EL (cell line): ENCODE data around the gene CPE.
"Not testable (repeated sequence)": the region's sequence is repeated elsewhere in the genome, so short reads cannot be mapped to it uniquely, and the experiment has no call there.

ENCODE experiments used
- DNase-seq: peaks from one replicate; pipeline ENCODE4 v3.0.0-alpha.2; 2016

The CPE gene

DNA sequence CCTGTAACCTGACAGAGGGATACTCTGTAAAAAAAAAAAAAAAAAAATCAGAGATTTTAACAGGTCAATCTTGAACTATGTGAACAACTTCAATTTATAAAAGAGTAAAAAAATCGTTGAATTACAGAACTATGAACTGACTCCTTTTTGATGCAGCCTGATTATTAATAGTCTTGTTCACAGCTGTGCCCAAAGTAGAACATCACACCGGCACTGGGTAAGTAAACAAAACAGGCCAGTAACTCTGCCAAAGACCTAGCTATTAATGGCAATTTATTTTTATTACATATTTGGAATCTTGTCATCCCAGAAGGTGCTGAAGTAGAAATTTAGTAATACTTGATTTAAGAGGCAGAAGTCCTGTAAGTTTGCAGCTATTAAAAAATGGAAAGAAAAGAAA lies 31.4 kb downstream of the CPE start:
- DNase-seq: no peak

DNA sequence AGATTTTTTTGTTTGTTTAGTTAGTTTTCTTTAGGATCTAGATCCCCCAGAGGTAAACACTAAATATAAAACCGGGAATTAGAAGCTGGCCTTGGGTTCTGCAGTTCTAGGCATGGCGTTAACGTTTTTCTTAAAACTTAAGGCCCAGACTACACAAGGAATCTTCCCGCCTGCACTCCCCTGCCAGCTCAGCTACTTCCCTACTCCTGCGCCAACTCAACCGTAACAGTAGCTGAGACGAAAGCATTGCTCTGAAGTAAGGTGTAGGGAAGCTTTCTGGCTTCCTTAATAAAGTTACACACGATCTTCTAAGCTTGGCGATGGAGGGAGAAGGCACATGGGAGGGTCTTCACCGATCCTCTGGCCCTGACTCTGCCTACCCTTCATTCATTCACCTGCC lies 37.1 kb downstream of the CPE start:
- no peak for DNase-seq

DNA sequence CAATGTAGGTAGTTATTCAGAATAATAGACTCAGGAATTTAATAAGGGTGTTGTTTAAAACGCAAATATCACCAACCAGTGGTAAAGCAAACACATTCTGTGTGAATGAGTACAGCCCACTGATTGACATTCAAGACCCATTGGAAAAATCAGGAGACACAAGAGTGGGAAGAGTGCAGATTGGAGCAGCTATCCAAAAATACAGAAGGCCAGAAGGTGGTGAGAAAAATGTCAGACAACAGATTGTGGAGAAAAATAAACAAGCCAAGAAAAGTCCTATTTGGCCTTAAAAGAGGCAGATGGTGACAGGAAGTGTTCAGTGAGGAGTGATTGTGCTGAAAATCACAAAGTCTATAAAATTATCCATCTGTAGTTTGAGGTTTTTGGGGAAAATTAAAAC lies 39.3 kb downstream of the CPE start:
- no peak for DNase-seq

DNA sequence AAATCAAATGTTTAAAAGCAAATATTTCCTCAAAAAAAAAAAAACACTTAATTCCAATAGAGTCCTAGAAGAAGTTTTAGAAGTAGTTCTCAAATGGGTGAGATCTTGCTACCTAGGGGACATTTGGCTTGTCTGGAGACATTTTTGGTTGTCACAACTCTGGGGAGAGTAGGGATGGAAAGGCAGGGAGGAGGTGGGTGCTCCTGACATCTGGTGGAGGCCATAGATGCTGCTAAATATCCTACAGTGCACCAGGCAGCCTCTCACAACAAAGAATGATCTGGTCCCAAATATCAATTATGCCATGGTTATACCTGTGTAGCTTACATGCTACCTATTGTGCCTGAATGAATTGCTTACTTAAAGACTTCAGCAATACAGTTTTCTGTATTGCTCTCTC lies 46.8 kb downstream of the CPE start:
- no peak for DNase-seq

DNA sequence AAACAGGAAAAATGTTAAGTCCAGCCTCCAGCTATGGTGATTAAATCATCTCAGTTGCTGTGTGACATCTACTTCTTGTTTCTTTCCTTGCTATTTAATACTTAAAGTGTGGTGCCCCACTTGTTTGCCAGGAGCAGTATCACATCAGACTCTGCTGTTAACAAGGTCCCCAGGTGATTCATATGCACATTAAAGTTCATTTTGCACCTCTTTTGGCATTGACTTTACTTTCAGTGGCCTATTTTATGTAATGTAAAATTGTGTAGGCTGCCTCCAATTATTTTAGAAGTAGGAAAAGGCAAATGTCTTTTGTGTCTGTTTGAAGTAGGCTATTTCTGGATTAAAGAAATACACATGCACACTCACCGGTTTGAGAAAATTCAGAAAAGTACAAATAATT lies 47.5 kb downstream of the CPE start:
- no peak for DNase-seq

DNA sequence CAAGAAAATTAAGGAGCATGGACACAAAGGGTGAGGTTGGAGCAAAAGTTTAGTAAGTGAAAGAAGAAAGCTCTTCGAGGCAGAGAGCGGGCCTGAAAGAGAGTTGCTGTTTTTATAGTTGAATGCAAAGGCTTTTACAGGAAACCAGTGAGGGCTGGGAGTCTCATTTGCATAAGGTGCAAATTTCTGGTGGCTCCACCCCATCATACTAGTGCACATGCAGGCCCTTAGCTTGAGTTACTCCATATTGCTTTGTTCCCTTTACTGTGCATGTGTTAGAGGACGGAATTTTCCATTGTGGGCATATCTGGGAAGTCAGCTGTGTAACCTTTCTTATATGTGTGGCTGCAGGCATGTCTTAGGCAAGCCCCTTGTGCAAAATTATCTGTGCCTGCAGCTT lies 48.0 kb downstream of the CPE start:
- no peak for DNase-seq

DNA sequence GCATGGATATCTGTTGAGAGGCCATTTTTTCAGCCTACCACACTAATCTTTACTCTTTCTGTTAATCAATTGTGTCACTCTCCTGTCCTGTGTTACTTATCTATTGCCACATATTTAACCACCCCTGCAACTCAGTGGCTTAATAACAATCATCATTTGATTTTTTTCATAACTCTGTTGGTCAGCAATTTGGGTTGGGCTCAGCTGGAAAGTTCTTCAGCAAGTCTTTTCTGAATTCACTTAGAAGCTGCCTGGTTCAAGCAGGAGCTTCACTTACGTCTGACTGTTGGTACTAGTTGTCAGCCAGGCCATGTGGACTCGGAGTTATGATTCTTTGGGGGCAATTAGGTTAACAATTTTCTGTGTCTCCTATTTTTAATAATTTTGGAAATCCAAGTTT lies 50.1 kb downstream of the CPE start:
- DNase-seq: no peak

DNA sequence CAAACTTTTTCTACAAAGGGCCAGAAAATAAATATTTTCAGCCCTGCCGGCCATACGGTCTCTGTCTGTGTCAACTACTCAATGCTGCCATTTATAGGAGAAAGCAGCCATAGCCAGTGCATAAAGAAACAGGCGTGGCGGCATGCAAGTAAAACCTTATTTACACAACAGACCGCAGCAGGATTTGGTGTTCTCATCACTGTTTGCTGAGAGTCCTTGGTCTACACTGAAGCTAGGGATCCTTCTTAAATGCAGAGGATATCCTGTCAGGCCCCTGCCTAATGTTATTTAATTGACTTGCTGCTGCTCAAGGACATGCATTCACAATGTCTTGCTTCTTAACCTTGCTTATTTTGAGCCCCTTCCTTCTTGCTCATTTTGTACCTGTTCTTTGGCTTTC lies 54.7 kb downstream of the CPE start:
- DNase-seq: no peak

DNA sequence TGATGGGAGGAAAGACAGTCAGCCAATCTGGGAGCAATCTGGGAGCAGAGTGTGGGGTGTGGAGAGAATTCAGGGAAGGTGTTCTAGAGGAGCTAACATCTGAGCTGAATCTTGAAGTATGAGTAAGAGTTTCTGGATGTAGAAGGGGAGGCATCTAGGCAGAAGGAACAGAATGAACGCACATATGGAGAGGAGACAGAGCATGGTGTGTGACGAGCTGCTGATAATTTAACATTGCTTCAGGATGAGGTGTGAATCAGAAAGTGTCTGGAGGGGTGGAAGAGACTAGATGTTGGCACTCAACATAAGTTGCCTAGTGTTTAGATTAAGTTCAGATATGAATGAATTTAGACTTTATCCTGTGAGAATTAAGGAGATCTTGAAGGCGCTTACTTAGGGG lies 58.9 kb downstream of the CPE start:
- DNase-seq: no peak

DNA sequence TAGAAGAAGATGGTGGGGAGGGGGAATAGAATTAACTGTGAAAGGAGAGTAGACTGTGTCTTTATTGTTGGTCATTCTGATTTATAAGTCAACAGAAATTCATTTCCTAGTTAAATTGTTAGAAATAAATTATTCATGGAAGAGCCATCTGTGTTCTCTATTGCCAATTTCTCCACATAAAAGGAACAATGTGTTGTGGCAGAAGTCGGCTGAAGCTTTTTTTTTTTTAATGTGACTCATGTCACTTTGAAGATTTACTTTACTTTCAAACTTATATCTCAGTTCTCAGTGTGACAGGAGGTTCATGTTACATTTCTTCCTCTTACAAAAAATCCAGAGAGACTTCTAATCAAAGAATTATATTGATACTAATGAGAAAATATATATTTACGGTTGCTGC lies 60.5 kb downstream of the CPE start:
- no peak for DNase-seq

DNA sequence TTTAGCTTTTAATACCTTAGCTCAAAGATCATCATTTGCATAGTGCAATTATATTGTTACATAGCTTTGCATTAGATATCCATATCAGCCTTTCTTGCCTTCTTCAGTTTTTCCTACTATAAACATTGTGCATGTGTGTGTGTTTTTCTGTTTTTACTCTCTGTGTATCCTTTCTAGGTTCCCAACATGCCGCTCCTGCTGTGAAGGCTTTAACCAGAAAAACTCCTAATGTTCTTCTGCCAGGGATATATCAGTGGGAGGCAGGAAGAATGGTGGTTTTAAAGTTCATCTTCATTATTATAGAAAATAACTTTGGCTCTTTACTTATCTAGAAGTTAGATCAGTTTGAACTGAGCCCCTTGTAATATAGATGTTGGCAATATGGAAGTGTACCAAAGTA lies 61.2 kb downstream of the CPE start:
- no peak for DNase-seq

DNA sequence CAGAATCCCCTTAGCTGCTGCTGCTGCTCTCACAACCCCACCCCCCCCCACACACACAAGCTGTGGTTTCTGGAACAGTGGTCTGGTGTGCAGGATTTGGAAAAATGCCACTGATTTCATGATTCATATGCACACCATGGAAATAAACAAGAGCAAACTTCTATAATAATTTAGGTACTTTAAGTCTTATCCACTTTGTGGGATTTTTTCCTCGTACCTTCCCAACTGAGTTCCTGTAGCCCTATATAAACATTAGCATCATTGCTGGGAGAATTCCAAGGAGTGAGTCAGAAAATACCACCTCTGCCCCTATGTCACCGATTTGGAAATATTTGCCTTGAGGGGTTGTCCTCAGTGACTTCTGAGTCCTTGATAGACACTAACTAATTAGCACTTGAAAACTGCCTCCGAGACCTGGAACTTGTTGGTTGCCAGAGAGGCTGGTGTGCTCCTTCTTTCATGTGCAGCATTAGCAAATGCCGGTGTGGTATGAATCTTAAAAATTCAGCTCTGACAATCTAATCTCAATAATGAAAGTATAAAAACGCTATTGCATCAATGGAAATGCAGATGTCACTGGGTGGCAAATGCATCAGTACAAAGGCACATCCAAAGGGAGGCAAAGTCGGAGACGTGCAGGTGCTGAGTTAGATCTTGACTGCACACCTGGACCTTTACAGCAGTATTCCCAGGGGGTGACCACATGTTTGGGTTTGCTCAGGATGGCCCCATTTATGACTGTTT lies 61.8 kb downstream of the CPE start:
- peak; percentile 66 for DNase-seq

DNA sequence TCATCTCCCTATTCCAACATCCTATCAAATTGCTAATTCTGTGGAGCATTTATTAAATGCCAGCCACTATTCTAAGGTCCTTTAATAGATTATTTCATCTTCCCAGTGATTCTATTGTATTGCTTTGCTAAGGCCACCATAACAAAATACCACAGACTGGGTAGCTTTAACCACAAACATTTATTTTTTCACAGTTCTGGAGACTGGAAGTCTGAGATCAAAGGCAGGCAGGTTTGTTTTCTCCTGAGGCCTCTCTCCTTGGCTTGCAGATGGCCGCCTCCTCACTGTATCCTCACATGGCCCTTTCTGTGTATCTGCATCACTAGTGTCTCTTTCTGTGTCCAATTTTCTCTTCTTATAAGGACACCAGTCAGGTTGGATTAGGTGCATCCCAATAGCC lies 64.5 kb downstream of the CPE start:
- no peak for DNase-seq

DNA sequence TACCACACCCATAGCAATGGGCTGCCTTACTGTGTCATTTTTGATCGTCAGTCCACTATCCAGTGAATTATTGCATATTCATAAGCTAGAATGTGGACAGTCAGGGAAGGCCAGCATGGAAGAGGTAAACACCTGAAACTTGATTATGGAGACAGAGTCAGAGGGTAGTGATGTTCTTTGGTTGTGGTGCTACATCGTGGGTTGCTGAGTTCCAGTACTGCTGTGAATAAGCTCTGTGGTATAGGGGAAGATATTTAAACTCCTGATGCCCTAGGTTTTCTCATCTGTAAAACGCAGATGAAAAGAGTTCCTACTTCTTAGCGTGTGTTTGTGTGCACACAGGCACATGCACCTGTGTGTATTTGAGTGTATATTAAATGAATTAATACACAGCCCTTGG lies 69.9 kb downstream of the CPE start:
- DNase-seq: no peak

DNA sequence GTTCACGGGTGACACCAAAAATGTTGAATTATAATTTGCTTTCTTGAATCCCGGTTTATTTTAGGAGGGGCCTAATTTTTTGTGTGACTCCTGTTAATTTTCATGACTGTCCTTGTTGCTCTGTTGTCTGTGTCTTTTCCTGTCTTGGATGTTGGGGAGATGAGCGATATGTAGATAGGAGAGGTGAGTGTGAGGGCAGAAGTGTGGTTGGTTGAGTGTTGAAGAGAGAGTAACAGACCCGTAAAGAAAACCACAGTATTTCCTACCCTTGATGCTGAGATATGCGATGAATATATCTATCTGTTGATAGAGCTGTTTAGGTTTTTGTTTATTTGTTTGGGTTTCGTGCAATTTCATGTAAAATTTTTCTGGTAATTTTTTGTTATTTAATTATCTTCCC lies 70.5 kb downstream of the CPE start:
- no peak for DNase-seq

DNA sequence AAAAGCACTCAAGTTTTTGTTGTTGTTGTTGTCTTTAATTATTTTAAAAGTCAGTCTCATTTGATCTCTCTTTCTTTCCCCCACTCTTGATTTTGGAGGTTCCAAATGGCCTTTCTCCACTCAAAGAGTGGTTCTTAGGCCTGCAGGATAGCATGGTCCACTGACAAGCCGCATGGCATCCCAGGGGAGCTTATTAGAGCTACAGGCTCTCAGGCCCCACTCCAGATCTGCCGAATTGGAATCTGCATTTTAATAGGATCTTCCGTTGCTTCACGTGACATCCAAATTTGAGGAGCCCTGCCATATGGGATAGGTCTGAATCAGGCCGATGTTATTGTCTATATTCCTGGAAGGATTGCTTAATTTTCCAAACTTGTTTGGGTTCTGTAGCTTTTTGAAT lies 72.1 kb downstream of the CPE start:
- DNase-seq: no peak

DNA sequence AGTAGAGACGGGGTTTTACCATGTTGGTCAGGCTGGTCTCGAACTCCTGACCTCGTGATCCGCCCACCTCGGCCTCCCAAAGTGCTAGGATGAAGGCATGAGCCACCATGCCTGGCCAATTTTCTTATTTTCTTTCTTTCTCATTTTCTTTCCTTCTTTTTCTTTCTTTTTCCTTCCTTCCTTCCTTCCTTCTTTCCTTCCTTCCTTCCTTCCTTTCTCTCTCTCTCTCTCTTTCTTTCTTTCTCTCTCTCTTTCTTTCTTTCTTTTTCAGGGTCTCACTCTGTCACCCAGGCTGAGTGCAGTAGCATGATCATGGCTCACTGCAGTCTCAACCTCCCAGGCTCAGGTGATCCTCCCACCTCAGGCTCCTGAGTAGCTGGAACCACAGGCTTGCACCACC lies 74.3 kb downstream of the CPE start:
- DNase-seq: not testable (repeated sequence)

DNA sequence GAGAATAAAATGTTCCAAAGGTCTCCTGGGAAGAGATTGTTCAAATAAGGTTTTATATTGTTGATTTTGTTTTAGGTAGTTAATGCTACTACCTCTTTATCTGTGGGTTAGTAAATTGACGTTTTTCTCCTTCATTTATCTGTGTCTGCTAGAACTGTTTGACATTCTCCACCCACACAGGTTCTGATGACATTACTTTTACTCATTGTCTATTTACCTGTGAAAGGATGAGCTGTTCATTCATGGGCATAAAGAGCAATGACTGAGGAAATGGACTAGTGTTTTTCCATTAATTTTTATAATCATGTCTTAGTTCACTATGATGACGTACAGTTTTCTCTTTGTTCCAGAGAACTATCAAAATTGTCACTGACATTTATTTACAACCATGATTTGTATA lies 75.6 kb downstream of the CPE start:
- no peak for DNase-seq

DNA sequence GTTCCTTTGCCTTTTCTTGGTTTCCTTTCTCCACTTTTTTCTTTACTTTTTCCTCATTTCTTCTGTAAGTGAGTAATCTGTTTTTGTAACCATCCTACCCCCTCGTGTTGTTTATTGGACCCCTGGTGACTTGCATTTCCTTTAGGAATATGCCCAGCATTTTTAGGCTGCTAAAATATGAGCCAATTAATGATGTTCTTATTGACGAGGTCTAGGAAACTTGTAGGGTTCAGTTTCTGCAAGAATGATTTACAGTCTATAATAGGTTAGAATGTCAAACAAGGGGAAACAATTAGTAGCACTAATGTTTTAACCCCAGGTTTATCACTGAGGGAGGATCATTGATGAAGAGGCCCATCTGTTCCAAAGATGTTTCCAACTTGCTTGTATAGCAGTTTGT lies 79.0 kb downstream of the CPE start:
- no peak for DNase-seq

DNA sequence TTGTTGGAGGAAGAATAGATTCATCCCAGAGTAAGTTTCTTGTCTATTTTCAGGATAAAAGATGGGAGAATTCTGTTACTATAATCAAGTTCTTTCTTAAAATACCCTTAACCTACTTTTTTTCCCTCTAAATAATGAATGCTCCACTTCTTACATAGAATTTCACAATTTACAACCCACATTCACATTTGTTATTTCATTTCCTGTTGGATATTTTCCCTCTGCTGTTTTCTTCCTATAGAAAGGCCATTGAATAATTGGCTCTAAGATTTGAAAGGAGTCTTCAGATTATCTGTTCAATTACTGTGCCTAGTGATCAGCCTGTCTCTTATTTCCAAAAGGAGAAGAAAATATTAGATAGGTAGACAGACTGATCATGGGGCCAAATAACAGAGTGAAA lies 79.7 kb downstream of the CPE start:
- no peak for DNase-seq

DNA sequence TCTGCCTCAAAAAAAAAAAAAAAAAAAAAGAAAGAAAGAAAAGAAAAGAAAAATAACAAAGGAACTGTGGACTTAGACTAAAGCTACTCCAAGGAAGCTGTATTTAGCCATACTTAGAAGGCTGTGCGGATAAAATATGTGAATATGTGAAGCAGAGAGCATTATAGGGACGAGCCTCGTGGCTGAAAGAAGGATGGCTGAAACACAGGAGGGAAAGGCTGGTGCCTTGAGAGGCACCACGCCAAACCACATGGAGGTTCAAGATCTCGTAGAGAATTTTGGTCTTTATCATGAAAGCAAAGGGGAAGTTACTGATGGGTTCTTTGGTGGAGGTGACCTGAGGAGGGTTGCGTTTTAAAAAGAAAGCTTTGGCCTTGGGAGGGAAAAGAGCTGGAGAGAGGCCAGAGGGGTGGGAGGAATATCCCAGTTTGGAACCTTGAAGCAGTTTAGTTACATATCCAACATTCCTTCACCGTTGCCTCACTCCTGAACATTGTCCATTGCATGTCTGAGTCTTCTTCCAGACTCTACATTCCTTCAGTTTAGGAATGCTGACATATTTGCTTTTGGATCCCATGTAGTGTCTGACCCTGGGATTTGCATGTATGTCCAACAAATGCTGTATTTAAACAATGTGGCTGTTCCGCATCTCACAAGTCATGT lies 82.5 kb downstream of the CPE start:
- DNase-seq: peak; percentile 72

DNA sequence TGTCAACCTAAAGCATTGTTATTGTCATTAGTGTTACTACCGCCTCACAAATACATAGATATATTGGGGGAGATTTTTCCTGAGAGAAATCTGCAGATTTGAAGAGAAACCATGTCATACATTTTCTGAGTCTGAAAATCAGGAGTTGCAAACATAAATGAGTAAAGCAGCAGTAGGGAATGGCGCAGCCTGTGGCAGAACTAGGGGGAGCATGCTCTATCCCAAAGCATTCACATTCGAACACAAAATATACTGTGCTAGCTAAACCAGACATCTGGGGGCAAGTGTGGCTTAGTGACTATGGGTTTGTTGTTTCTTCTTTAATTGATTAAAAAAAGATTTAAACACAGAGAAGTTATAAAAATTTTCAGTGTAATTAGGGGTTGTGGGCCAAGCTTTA lies 83.2 kb downstream of the CPE start:
- DNase-seq: no peak

DNA sequence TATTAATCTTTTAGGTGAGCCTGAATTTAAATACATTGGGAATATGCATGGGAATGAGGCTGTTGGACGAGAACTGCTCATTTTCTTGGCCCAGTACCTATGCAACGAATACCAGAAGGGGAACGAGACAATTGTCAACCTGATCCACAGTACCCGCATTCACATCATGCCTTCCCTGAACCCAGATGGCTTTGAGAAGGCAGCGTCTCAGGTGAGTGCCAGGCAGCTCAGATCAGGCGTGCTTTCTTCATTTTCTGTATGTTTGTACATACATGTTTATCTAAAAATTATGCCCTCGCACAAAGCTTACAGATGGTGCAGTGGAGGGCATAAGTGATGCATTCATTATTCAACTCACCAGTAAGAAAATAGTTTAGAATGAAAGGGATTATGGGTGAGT lies 85.6 kb downstream of the CPE start:
- DNase-seq: no peak

DNA sequence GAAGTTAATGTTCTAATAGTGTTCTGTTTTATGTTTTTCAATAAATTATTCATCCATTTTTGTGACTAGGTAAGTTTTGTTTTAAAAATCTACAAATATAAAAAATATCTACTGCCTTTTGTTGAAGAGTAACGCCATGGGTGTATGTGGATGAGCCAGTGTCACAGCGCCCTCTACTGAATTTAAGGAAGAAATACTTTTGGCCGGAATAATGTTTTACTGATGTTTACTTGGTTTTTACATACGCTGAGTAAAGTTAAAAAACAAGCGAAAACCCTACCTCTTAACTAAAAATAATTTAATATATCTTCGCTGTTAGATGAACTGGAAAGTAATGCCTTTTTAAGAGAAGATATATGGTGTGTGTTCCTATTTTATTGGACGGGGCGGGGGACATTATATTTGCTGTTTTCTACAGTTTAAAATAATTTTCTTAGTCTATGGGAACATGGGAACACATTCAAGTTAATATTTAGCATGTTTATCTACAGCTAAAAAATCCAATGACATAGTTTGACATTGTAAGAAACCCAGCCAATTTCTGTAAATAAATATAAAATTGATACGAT lies 86.1 kb downstream of the CPE start:
- peak; percentile 37 for DNase-seq

DNA sequence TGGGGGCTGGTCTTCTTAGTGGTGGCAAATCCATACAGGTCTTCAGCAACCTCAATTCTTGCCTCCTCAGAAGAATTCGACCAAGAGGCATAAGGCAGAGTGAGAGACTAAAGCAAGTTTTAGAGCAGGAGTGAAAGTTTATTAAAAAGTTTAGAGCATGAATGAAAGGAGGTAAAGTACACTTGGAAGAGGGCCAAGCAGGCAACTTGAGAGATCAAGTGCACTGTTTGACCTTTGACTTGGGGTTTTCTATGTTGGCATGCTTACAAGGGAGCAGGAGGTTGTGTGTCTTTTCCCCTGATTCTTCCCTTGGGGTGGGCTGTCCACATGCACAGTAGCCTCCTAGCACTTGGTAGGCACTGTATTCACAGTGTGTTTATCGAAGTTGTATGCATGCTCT lies 91.2 kb downstream of the CPE start:
- DNase-seq: no peak
